IMR-90 (cell line): ENCODE measurements around the gene SPDEF. TPM values are rescaled to one million over a fixed set of nuclear protein-coding genes. Genes with fewer than 3 reads are reported as not detected.

Experiments
- ATAC-seq: fragments of 200-7000 bp; cut with Tn5 transposase; 2 replicates; pipeline ENCODE4 v1.9.1; 2020; ENCODE audit warnings: low read depth, mild to moderate bottlenecking, moderate library complexity
- BruUV-seq: library from RNA; stranded (reverse); fragments of 400-500 nt; replicated peaks from 2 replicates; lab custom pipeline; 2021; lab: Mats Ljungman, UMichigan
- CTCF ChIA-PET: fragments of 300-600 bp; formaldehyde crosslinking; extraction: SDS; loops from one replicate; lab custom pipeline; 2021; ENCODE audit warnings: antibody characterized with exemption; lab: Yijun Ruan, JAX
- POLR2A ChIA-PET: fragments of 300-600 bp; sonication (Branson Sonifier 250); formaldehyde crosslinking; loops from one replicate; lab custom pipeline; 2022; ENCODE audit warnings: antibody characterized with exemption; ENCODE audit not compliant: unreplicated experiment; lab: Charles Lee
- DNase-seq: peaks from one replicate; pipeline ENCODE4 v3.0.0; 2013
- H2AFZ ChIP-seq: replicated peaks from 2 replicates; pipeline ENCODE3; 2013; ENCODE audit warnings: low read length, mild to moderate bottlenecking; ENCODE audit not compliant: poor library complexity
- H2AK5ac ChIP-seq: 2 replicates; pipeline ENCODE4 v1.6.1; 2013; ENCODE audit warnings: low read depth, low read length, inconsistent platforms
- H2AK9ac ChIP-seq: replicated peaks from 2 replicates; pipeline ENCODE3; 2013; ENCODE audit warnings: mild to moderate bottlenecking, low read depth, low read length, moderate library complexity; ENCODE audit not compliant: poor library complexity
- H2BK120ac ChIP-seq: 2 replicates; pipeline ENCODE4 v1.6.1; 2013; ENCODE audit warnings: low read depth, low read length, inconsistent platforms
- H2BK15ac ChIP-seq: 3 replicates; pipeline ENCODE4 v1.6.1; 2013; ENCODE audit warnings: low read depth, low read length, inconsistent platforms
- H2BK20ac ChIP-seq: 2 replicates; pipeline ENCODE4 v1.6.1; 2013; ENCODE audit warnings: low read depth, mild to moderate bottlenecking, inconsistent platforms, low read length, moderate library complexity
- H2BK5ac ChIP-seq: 2 replicates; pipeline ENCODE4 v1.6.1; 2013; ENCODE audit warnings: mild to moderate bottlenecking, low read depth, low read length, inconsistent platforms; ENCODE audit not compliant: poor library complexity, severe bottlenecking
- H3K14ac ChIP-seq: replicated peaks from 2 replicates; pipeline ENCODE4 v1.6.1; 2013; ENCODE audit warnings: low read depth, low read length, inconsistent platforms
- H3K18ac ChIP-seq: 2 replicates; pipeline ENCODE4 v1.6.1; 2013; ENCODE audit warnings: low read depth, low read length, control low read depth
- H3K23ac ChIP-seq: 2 replicates; pipeline ENCODE4 v1.6.1; 2013; ENCODE audit warnings: low read depth, low read length, inconsistent platforms
- H3K27ac ChIP-seq: 2 replicates; pipeline ENCODE4 v1.5.1; 2013; ENCODE audit warnings: mild to moderate bottlenecking, control low read depth, low read length; ENCODE audit not compliant: insufficient read depth
- H3K27me3 ChIP-seq: 2 replicates; pipeline ENCODE4 v1.6.1; 2013; ENCODE audit warnings: low read length; ENCODE audit not compliant: control insufficient read depth, insufficient read depth
- H3K36me3 ChIP-seq: 2 replicates; pipeline ENCODE4 v1.6.1; 2013; ENCODE audit warnings: low read length, mixed read lengths; ENCODE audit not compliant: control insufficient read depth, insufficient read depth
- H3K4ac ChIP-seq: 2 replicates; pipeline ENCODE4 v1.6.1; 2013; ENCODE audit warnings: low read depth, low read length, inconsistent platforms
- H3K4me1 ChIP-seq: 2 replicates; pipeline ENCODE4 v1.6.1; 2013; ENCODE audit warnings: low read length, mixed read lengths; ENCODE audit not compliant: control insufficient read depth, insufficient read depth
- H3K4me2 ChIP-seq: 2 replicates; pipeline ENCODE4 v1.6.1; 2013; ENCODE audit warnings: low read depth, mild to moderate bottlenecking, control low read depth, low read length, moderate library complexity
- H3K4me3 ChIP-seq: 2 replicates; pipeline ENCODE4 v1.5.1; 2013; ENCODE audit warnings: low read depth, mild to moderate bottlenecking, control low read depth, low read length, moderate library complexity; ENCODE audit not compliant: insufficient read depth
- H3K56ac ChIP-seq: 2 replicates; pipeline ENCODE4 v1.6.1; 2013; ENCODE audit warnings: low read length, inconsistent platforms; ENCODE audit not compliant: insufficient read depth; ENCODE audit errors: extremely low read depth
- H3K79me1 ChIP-seq, 2 experiments: 2 replicates each; pipeline ENCODE4 v1.6.1; 2013; ENCODE audit warnings: low read length in 2 of 2, inconsistent platforms in 1 of 2, low read depth in 1 of 2
- H3K9ac ChIP-seq: 2 replicates; pipeline ENCODE4 v1.6.1; 2013; ENCODE audit warnings: low read depth, low read length, control low read depth
- H3K9me1 ChIP-seq: 2 replicates; pipeline ENCODE4 v1.6.1; 2013; ENCODE audit warnings: low read length, inconsistent platforms; ENCODE audit not compliant: insufficient read depth
- H3K9me3 ChIP-seq: 2 replicates; pipeline ENCODE4 v1.6.1; 2013; ENCODE audit warnings: low read length; ENCODE audit not compliant: control insufficient read depth, insufficient read depth
- H4K20me1 ChIP-seq: 2 replicates; pipeline ENCODE4 v1.6.1; 2013; ENCODE audit warnings: low read length, inconsistent platforms; ENCODE audit not compliant: insufficient read depth
- H4K5ac ChIP-seq: 2 replicates; pipeline ENCODE4 v1.6.1; 2013; ENCODE audit warnings: mild to moderate bottlenecking, low read depth, low read length, control low read depth
- H4K8ac ChIP-seq, 2 experiments: 2 replicates each; pipeline ENCODE4 v1.6.1; 2013; ENCODE audit warnings: low read depth in 2 of 2, low read length in 2 of 2, control low read depth in 1 of 2, inconsistent platforms in 1 of 2
- H4K91ac ChIP-seq: 2 replicates; pipeline ENCODE4 v1.6.1; 2013; ENCODE audit warnings: low read depth, low read length, inconsistent platforms; ENCODE audit not compliant: insufficient read depth
- BHLHE40 ChIP-seq: fragments of 150-350 bp; IDR thresholded peaks from 2 replicates; pipeline ENCODE4 v1.6.1; 2016; ENCODE audit warnings: mild to moderate bottlenecking, low read depth, low read length
- CEBPB ChIP-seq: IDR thresholded peaks from 2 replicates; pipeline ENCODE4 v1.6.1; 2012; ENCODE audit warnings: low read depth, low read length, improper control_type of control experiment
- CHD1 ChIP-seq: IDR thresholded peaks from 2 replicates; pipeline ENCODE4 v1.6.1; 2012; ENCODE audit warnings: low read depth, low read length, improper control_type of control experiment
- FOS ChIP-seq: fragments of 150-350 bp; IDR thresholded peaks from 2 replicates; pipeline ENCODE4 v1.6.1; 2016; ENCODE audit warnings: low read depth, low read length
- MAFK ChIP-seq: IDR thresholded peaks from 2 replicates; pipeline ENCODE4 v1.6.1; 2012; ENCODE audit warnings: low read depth, low read length, improper control_type of control experiment
- MAZ ChIP-seq: IDR thresholded peaks from 2 replicates; pipeline ENCODE4 v1.6.1; 2012; ENCODE audit warnings: low read depth, mild to moderate bottlenecking, low read length, improper control_type of control experiment, moderate library complexity, borderline replicate concordance
- NFE2L2 ChIP-seq: fragments of 150-350 bp; IDR thresholded peaks from 2 replicates; pipeline ENCODE4 v1.6.1; 2016; ENCODE audit warnings: low read depth, mild to moderate bottlenecking, low read length
- POLR2A ChIP-seq: IDR thresholded peaks from 2 replicates; pipeline ENCODE4 v1.6.1; 2012; ENCODE audit warnings: mild to moderate bottlenecking, low read depth, low read length
- RAD21 ChIP-seq: IDR thresholded peaks from 2 replicates; pipeline ENCODE4 v1.6.1; 2012; ENCODE audit warnings: low read length, improper control_type of control experiment
- RCOR1 ChIP-seq: IDR thresholded peaks from 2 replicates; pipeline ENCODE4 v1.6.1; 2012; ENCODE audit warnings: mild to moderate bottlenecking, low read length, improper control_type of control experiment; ENCODE audit not compliant: insufficient replicate concordance
- RFX5 ChIP-seq: IDR thresholded peaks from 2 replicates; pipeline ENCODE4 v1.8.0; 2012; ENCODE audit warnings: low read depth, mild to moderate bottlenecking, low read length, moderate library complexity
- SMC3 ChIP-seq: fragments of 150-350 bp; IDR thresholded peaks from 2 replicates; pipeline ENCODE4 v1.6.1; 2016; ENCODE audit warnings: low read depth, mild to moderate bottlenecking, antibody characterized with exemption, low read length, moderate library complexity
- WGBS, 2 experiments: methylation state at CpG; one replicate each; pipeline versions ENCODE4 v1.1.5 to v1.1.7; 2013; ENCODE audit warnings: missing lambda C conversion rate in 2 of 2; ENCODE audit not compliant: insufficient read length in 1 of 2; ENCODE audit errors: extremely low coverage in 2 of 2; 5-methylcytosine and 5-hydroxymethylcytosine counted together
- dilution Hi-C: fragments of 300-500 bp; cut with HindIII; formaldehyde crosslinking; loops from one replicate; pipeline ENCODE4 v1.14.3; 2018; ENCODE audit warnings: low sequenced_read_pairs; ENCODE audit not compliant: unreplicated experiment
- in situ Hi-C: fragments of 300-500 bp; cut with MboI; formaldehyde crosslinking; loops from 3 replicates; pipeline ENCODE4 v1.14.3; 2019; ENCODE audit warnings: low sequenced_read_pairs, inconsistent platforms, mixed read lengths
- intact Hi-C: fragments of 100-400 bp; cut with micrococcal nuclease; formaldehyde crosslinking; loops from 2 replicates; pipeline ENCODE4 v1.10.0; 2022
- polyA plus RNA-seq, 3 experiments: library from polyadenylated mRNA; depleted of rRNA; stranded (reverse); fragments of >200 nt; gene quantifications; 2 replicates each; pipeline ENCODE4 v1.2.3, GENCODE V29; 2012; ENCODE audit warnings: low replicate concordance in 1 of 3
- total RNA-seq: library from RNA; depleted of rRNA; stranded (reverse); fragments of >200 nt; gene quantifications from 2 replicates; pipeline ENCODE4 v1.2.3, GENCODE V29; 2012
- TF ChIP-seq, protein P1 (sequence below): conservative IDR thresholded peaks from 2 replicates; pipeline ENCODE4 v1.5.1; 2012; ENCODE audit warnings: mild to moderate bottlenecking, low read depth, low read length, improper control_type of control experiment
- TF ChIP-seq, protein P2 (sequence below): fragments of 150-350 bp; IDR thresholded peaks from 2 replicates; pipeline ENCODE4 v1.6.1; 2017; ENCODE audit warnings: mild to moderate bottlenecking, antibody characterized with exemption, low read length, low read depth
- TF ChIP-seq, protein P3 (sequence below): fragments of 150-350 bp; IDR thresholded peaks from 2 replicates; pipeline ENCODE4 v1.6.1; 2016; ENCODE audit warnings: low read depth, mild to moderate bottlenecking, low read length, moderate library complexity, borderline replicate concordance

SPDEF gene
- total and polyA plus RNA-seq, 2 of the 4 experiments (the other 2 are of a cell fraction): 0.05 TPM; not detected in 1

GRCh38 chr6:34587325-34587724, 31.2 kb upstream of the SPDEF start:
- no peak overlapping the region for H3K4me2 ChIP-seq
- no peaks in the 10 kb centered on the region for H3K9me3 ChIP-seq
- no CpG with 5 or more reads among the region's 2 CpGs for WGBS, 2 experiments
- POLR2A ChIA-PET: no interaction called here
- H3K4me3 ChIP-seq: no peak overlapping the region
- DNase-seq (no peak), ATAC-seq (no peak)
- H2BK15ac ChIP-seq: no peak overlapping the region
- peaks cover 14% of the 10 kb centered on the region for H3K36me3 ChIP-seq
- peaks cover 21% of the 10 kb centered on the region for H3K9me1 ChIP-seq
- H2BK5ac ChIP-seq: no peak overlapping the region
- no peak overlapping the region for H3K4ac ChIP-seq
- no peak overlapping the region for H3K14ac ChIP-seq
- H3K9ac ChIP-seq: no peak overlapping the region
- H3K79me1 ChIP-seq: peaks cover 18 to 77% of the 10 kb centered on the region in 2 experiments
- no peak overlapping the region for H2AK5ac ChIP-seq
- CTCF ChIA-PET: no interaction called here
- no peak overlapping the region for H4K5ac ChIP-seq
- peaks cover 53% of the 10 kb centered on the region for H4K20me1 ChIP-seq
- TF ChIP-seq, protein P1, sequence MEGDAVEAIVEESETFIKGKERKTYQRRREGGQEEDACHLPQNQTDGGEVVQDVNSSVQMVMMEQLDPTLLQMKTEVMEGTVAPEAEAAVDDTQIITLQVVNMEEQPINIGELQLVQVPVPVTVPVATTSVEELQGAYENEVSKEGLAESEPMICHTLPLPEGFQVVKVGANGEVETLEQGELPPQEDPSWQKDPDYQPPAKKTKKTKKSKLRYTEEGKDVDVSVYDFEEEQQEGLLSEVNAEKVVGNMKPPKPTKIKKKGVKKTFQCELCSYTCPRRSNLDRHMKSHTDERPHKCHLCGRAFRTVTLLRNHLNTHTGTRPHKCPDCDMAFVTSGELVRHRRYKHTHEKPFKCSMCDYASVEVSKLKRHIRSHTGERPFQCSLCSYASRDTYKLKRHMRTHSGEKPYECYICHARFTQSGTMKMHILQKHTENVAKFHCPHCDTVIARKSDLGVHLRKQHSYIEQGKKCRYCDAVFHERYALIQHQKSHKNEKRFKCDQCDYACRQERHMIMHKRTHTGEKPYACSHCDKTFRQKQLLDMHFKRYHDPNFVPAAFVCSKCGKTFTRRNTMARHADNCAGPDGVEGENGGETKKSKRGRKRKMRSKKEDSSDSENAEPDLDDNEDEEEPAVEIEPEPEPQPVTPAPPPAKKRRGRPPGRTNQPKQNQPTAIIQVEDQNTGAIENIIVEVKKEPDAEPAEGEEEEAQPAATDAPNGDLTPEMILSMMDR: no peak
- TF ChIP-seq RCOR1 (no peak), CEBPB (no peak), MAFK (no peak), FOS (no peak), POLR2A (no peak), BHLHE40 (no peak), CHD1 (no peak), SMC3 (no peak), NFE2L2 (no peak), RFX5 (no peak), RAD21 (no peak), MAZ (no peak)
- TF ChIP-seq, protein P2, sequence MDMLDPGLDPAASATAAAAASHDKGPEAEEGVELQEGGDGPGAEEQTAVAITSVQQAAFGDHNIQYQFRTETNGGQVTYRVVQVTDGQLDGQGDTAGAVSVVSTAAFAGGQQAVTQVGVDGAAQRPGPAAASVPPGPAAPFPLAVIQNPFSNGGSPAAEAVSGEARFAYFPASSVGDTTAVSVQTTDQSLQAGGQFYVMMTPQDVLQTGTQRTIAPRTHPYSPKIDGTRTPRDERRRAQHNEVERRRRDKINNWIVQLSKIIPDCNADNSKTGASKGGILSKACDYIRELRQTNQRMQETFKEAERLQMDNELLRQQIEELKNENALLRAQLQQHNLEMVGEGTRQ: no peak
- TF ChIP-seq, protein P3, sequence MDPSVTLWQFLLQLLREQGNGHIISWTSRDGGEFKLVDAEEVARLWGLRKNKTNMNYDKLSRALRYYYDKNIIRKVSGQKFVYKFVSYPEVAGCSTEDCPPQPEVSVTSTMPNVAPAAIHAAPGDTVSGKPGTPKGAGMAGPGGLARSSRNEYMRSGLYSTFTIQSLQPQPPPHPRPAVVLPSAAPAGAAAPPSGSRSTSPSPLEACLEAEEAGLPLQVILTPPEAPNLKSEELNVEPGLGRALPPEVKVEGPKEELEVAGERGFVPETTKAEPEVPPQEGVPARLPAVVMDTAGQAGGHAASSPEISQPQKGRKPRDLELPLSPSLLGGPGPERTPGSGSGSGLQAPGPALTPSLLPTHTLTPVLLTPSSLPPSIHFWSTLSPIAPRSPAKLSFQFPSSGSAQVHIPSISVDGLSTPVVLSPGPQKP: no peak
- no peak overlapping the region for H3K18ac ChIP-seq
- BruUV-seq: no TSS peak
- no peak overlapping the region for H2BK120ac ChIP-seq
- dilution Hi-C loops: no loop called here
- in situ Hi-C loops: no loop called here
- intact Hi-C loops: no loop called here
- H2BK20ac ChIP-seq: no peak overlapping the region
- no peak overlapping the region for H4K91ac ChIP-seq
- no peak overlapping the region for H2AFZ ChIP-seq
- H4K8ac ChIP-seq: no peak overlapping the region
- peaks cover 9% of the 10 kb centered on the region; the same call in 1 of the 2 replicates for H3K4me1 ChIP-seq
- H3K27me3 ChIP-seq: no peaks in the 10 kb centered on the region
- no peak overlapping the region for H3K56ac ChIP-seq
- no peak overlapping the region for H2AK9ac ChIP-seq
- no peak overlapping the region for H3K23ac ChIP-seq
- H3K27ac ChIP-seq: no peak overlapping the region
